Stimulated activated memory B cell treated with anti-CD40 and anti-IgM and Interleukin-4, amounts not matched to agents 10 μg/mL and 1 μg/mL and 100 μg/mL, for 72 hours (primary cell): ENCODE measurements around the gene LAGE3.
A peak's percentile ranks its signal among the peaks of the same experiment; 100 is the strongest.

Experiments used
- ATAC-seq: fragments of 150-1000 bp; cut with Tn5 transposase; 2 replicates; pipeline ENCODE4 v1.10.0; 2021
- H3K27ac Mint-ChIP-seq: one replicate; pipeline ENCODE4 v1.8.0; 2022; ENCODE audit warnings: mild to moderate bottlenecking, mixed read lengths
- H3K27me3 Mint-ChIP-seq: one replicate; pipeline ENCODE4 v1.8.0; 2022; ENCODE audit warnings: mixed read lengths
- H3K36me3 Mint-ChIP-seq: one replicate; pipeline ENCODE4 v1.8.0; 2022; ENCODE audit warnings: mixed read lengths
- H3K4me1 Mint-ChIP-seq: one replicate; pipeline ENCODE4 v1.8.0; 2022; ENCODE audit warnings: mixed read lengths
- H3K4me3 Mint-ChIP-seq: one replicate; pipeline ENCODE4 v1.8.0; 2022; ENCODE audit warnings: mild to moderate bottlenecking, moderate library complexity, mixed read lengths
- H3K9me3 Mint-ChIP-seq: one replicate; pipeline ENCODE4 v1.8.0; 2022; ENCODE audit warnings: mixed read lengths

Gene LAGE3

DNA sequence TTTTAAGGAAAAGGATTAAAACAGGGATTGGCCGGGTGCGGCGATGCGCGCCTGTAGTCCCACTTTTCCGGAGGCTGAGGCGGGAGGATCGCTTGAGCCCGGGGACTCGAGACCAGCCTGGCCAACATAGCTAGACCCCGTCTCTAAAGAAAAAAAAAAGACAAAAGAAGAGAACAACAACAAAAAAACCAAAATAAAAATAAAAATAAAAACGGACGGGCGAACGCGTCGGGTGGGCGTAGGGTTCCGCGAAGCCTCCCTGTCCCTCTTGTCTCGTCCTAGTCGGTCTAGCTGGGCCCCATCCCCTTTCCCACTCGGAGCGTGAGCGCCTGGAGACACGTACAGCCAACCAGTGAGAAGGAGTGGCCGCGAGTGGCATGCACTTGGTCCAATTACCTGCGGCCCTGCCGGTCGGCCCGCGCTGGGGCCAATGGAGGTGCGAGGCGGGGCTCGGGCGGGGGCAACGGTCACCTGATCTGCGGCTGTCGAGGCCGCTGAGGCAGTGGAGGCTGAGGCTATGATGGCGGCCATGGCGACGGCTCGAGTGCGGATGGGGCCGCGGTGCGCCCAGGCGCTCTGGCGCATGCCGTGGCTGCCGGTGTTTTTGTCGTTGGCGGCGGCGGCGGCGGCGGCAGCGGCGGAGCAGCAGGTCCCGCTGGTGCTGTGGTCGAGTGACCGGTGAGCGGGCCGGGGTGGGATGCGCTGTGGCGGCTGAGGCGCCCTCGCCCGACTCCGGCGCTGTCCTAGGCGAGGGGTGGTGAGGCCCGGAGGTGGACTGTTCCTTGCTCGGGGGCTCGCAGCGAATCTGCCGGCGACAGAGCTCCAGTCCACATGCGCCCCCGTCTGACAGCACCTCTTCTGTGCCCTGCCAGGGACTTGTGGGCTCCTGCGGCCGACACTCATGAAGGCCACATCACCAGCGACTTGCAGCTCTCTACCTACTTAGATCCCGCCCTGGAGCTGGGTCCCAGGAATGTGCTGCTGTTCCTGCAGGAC is 50.6 kb downstream of the LAGE3 start, which contains the start of gene ATP6AP1:
Gene ATP6AP1, plus strand, starts transcription at position 502 of the 996 bp plus-strand sequence. Its CDS starts 16 bp downstream, at position 518.
- peak within 1 kb of the TSS; percentile 86 for H3K4me3 Mint-ChIP-seq
- ATAC-seq, result peak; percentile 98

More for the DNA sequence above, 50.6 kb downstream of the LAGE3 start, which contains the start of gene ATP6AP1:
- no peaks in the 10 kb centered on the region for H3K27me3 Mint-ChIP-seq
- peak within 1 kb of the TSS; percentile 84 for H3K27ac Mint-ChIP-seq
- H3K4me1 Mint-ChIP-seq, result peaks cover 21% of the 10 kb centered on the region
- H3K9me3 Mint-ChIP-seq, result no peaks in the 10 kb centered on the region
- peaks cover 5% of the 10 kb centered on the region for H3K36me3 Mint-ChIP-seq
